Posterior vena cava (tissue), 2 donors: ENCODE results near the gene DAP. TPM values are rescaled to one million over a fixed set of nuclear protein-coding genes. Genes with fewer than 3 reads are reported as not detected.

ENCODE experiments used
- DNase-seq: peaks from one replicate; pipeline ENCODE4 v3.0.0-alpha.2; 2020; ENCODE audit warnings: low spot score
- intact Hi-C, 2 donors: fragments of 100-400 bp; cut with DNase I; formaldehyde crosslinking; loops; one replicate each; pipeline versions ENCODE4 v1.14.1 to v1.14.2; 2022 to 2023
- total RNA-seq, 2 donors: library from RNA; stranded (reverse); fragmentation: NEBNext Ultra II Directional; extraction: Animal tissue kit (Norgen Biotek cat#: 25700); gene quantifications; one replicate each; pipeline ENCODE4 v1.2.1, GENCODE V29; 2021
- donor health status: DM: yes; HTN: yes; CAD: no.
- donor health status: DM: yes; HTN: yes; CAD: no.

Gene DAP
- total RNA-seq, 2 donors from 2014 or later = 86.9 to 102 TPM

DNA sequence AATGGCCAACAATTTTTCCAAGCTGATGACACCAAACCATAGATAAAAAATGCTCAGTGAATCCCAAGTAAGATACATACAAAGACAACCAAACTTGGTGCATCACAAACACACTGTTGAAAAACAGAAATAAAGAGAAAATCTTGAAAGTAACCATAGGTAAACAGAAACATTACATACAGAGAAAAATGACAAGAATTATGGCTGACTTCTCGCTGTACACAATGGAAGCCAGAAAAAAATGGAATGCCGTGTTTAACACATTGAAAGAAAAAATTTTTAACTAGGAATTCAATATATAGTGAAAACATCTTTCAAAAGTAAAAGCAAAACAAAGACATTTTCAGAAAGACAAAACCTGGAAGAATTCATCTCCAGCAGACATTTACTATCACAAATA lies 20.6 kb downstream of the DAP start:
- intact Hi-C loops = no loop called here

DNA sequence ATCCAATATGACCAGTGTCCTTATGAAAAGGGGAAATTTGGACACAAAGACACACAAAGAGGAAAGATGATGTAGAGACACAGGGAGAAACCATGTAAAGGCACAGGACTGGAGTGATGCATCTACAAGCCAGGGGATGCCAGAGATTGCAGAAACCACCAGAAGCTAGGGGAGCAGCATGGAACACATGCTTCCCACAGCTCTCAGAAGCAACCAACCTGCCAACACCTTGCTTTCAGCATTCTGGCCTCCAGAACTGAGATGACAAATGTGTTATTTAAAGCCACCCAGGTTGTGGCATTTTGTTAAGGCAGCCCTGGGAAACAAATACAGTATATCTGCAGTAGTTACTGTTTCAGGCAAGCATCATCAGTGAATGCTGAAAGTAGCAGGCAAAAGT lies 23.2 kb downstream of the DAP start:
- intact Hi-C loops = no loop called here
- DNase-seq = no peak

More for the DNA sequence above, 20.6 kb downstream of the DAP start:
- no peak for DNase-seq

GRCh38 chr5:10736808-10737207 lies 24.2 kb downstream of the DAP start:
- intact Hi-C loops = no loop called here
- DNase-seq = no peak

- intact Hi-C loops = no loop called here
- DNase-seq = no peak
Measured at GRCh38 chr5:10736354-10736753, 24.7 kb downstream of the DAP start.

- no peak for DNase-seq
- intact Hi-C loops = no loop called here
Measured at GRCh38 chr5:10735569-10736276, 25.3 kb downstream of the DAP start.

- no peak for DNase-seq
- intact Hi-C loops = no loop called here
Measured at GRCh38 chr5:10734832-10735523, 26.1 kb downstream of the DAP start.

DNA sequence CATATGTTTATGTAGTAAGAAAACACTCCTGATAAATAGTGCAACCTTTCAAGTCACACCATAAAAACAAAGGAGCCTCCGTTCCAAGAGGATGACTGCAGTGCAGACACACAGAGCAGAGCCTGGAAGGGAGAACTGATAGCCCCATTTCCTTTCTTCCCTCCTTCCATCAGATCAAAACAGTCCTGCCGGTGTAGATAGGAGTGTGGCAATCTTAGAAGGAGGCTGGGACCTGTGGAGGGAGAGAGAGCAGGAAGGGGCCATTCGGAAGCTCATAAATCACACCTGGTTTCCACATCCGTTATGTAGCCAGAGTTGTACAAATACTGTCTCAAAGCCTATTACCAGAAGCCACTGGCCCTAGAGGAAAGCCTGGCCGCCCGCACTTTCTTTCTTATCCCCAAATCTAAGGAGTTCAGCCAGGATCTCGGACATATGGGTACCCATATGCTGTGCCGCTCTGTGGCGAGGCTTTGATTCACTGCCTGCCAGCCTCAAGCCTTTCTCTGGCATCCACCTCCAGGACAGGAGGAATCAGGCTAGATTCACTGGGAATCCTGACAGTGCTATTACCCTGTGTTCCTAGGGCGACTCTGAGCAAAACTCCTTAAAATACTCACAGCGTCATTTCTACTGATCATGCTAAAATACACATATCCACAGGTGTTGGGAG lies 26.9 kb downstream of the DAP start:
- no peak for DNase-seq
- intact Hi-C loops = no loop called here

GRCh38 chr5:10733426-10733825 lies 27.6 kb downstream of the DAP start:
- DNase-seq = no peak
- intact Hi-C loops = loop anchor here in 1 of 2 donors (2.0 kb wide), 1 partner anchor 67 kb away; no protein-coding TSS in a partner anchor

- intact Hi-C loops = loop anchor here in 1 of 2 donors (2.0 kb wide), 1 partner anchor 69 kb away; no protein-coding TSS in a partner anchor
- no peak for DNase-seq
Measured at GRCh38 chr5:10731913-10732312, 29.1 kb downstream of the DAP start.

DNA sequence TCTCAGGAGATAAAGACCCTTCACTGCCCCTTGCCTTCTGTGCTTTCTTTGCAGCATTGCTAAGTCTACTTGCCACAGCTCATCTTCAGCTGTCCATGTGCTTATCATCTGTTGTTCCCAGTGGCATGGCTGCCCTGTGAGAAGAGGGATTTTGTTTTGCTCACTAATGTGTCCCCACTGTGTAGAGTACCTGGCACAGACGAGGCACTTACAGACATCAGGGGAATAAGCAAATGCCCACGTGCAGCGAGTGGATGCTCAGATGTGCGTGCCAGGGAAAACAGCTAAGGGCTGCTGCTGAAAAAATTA lies 31.0 kb downstream of the DAP start:
- intact Hi-C loops = no loop called here
- DNase-seq = no peak

GRCh38 chr5:10729320-10730042 lies 31.6 kb downstream of the DAP start:
- intact Hi-C loops = loop anchor here in 1 of 2 donors (1.0 to 5.0 kb wide), 2 partner anchors 12 to 1753 kb away; no protein-coding TSS in a partner anchor
- no peak for DNase-seq

DNA sequence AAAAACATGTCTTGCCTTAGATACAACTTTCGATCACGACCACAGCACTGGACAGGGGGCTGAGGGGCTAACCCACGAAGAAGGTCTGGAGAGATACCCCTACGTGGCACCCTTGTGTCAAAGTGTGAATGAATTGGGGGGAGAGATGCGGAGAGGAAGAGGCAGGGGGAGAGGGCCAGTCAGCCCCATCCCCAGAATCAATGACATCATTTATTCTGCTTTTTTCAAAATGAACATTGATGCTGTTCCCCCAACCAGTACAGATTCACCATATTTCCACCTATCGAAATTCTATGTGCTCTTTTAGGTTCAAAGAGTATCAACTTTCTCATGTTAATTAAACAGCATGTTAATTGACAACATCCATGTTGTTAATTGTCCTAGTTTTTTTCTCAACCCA lies 32.4 kb downstream of the DAP start:
- DNase-seq = no peak
- intact Hi-C loops = loop anchor here in 1 of 2 donors (1.0 to 5.0 kb wide), 2 partner anchors 13 to 1754 kb away; no protein-coding TSS in a partner anchor

- no peak for DNase-seq
- intact Hi-C loops = loop anchor here in 1 of 2 donors (5.0 kb wide), 1 partner anchor 1754 kb away; no protein-coding TSS in a partner anchor
Measured at GRCh38 chr5:10727861-10728260, 33.2 kb downstream of the DAP start.

- intact Hi-C loops = loop anchor here in 1 of 2 donors (5.0 kb wide), 1 partner anchor 1755 kb away; no protein-coding TSS in a partner anchor
- DNase-seq = no peak
Measured at GRCh38 chr5:10726913-10727517, 34.0 kb downstream of the DAP start.

GRCh38 chr5:10726179-10726912 lies 34.7 kb downstream of the DAP start:
- intact Hi-C loops = loop anchor here in 1 of 2 donors (5.0 kb wide), 1 partner anchor 1756 kb away; no protein-coding TSS in a partner anchor
- no peak for DNase-seq

DNA sequence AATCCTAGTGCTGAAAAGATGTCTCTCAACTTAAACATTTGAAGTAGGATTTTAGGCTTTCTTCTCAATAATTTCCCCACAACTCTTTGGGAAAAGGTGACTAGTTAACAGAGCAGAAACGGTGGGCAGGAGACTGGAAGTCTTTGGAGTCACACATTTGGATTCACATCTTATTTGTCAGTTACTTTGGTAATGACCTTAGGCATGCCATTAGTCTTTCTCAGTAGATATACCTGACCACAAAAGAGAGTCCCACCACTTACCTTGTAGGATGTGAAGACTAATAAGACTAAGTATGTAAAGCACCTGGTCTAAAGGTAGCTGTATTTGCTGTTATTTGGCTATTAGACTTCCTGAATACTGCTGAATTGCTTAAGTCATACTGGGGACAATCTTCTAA lies 35.4 kb downstream of the DAP start:
- intact Hi-C loops = loop anchor here in 1 of 2 donors (5.0 kb wide), 1 partner anchor 1757 kb away; no protein-coding TSS in a partner anchor
- no peak for DNase-seq

DNA sequence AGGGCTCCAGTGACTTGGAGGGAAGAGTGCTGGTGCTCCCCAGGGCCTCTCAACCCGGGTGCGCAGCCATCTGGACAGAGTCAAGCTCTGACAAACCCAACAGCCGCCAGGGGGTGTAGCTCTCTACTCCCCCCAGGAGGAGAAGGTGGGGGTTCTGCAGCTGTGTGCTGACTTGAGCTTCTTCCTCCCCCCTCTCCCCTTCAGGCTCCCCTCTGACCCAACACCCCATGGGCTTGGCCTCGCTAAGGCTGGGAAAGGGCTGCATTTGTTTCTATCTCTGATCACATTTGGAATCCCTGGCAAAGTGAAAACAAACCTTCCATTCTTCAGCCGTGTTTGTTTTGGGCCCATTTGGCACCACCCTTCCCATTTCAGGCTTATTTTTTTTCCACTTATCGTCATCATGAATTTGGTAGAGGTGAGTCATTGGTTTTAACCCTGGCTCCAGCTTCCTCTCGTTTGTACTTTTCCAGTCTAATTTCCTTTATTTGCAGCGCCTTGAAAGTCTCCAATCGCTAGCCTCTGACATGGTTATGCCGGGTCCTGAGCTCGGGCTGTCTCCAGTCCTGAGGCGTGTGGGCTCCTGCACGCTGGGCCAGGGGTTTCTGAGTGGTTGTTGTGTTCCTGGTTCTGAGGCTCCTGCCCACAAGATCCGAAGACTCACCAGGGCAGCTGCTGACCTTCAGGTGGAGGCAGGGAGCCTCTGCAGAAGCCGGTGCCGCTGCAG lies 36.1 kb downstream of the DAP start:
- DNase-seq = no peak
- intact Hi-C loops = loop anchor here in 1 of 2 donors (5.0 kb wide), 1 partner anchor 1757 kb away; no protein-coding TSS in a partner anchor

DNA sequence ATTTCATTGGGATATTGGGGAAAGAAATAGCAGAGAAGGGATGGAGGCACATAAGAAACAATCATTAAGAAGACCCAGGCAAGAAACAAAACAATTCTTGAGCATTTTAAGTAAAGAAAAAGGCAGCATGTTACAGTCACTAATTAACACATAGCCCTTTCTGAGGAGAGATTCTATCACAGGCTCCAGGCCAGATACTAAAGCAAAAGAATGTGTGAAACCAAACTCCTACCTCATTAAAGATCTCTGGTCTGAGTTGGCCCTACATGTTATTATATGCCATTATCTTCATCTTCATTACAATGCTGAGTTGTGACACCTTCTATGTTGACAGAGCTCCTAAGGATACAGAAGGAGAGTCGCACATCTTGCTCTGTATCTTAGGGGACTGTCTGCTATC lies 37.5 kb downstream of the DAP start:
- DNase-seq = no peak
- intact Hi-C loops = no loop called here
